ENCODE measurements around the gene IQCH. TPM values are rescaled to one million over a fixed set of nuclear protein-coding genes. Genes with fewer than 3 reads are reported as not detected.

The IQCH gene
- total and polyA plus RNA-seq, 9 of the 15 experiments (the other 6 are each of a cell fraction or from before 2014, with no cell fraction given): 1.8 to 3.9 (median 2.7) TPM

DNA sequence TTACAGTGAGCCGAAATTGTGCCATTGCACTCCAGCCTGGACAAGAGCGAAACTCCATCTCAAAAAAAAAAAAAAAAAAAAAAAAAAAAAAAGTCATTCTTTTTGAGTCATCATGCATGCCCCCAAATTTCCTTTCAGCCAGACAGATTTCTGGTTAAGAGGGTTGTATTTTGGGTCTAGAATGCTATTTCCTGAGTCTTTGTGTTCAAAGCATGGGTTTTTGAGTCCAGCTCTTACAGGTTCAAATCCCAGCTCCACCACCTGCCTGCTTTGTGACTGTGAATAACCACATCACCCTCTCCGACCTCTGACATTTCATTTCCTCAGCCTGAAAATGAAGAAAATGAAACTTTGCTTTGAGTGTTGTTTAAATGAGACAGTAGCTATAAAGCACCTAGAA, 257.0 kb downstream of the IQCH start:
- Histone ChIP-seq H3K9ac (ENCODE audit: insufficient read depth in 1 of 2, low read depth in 2 of 2, low read length in 2 of 2) (no peak overlapping the region), H3K27ac (ENCODE audit: extremely low read depth, low read depth, low read length) (no peak overlapping the region), H3K4me3 (no peak overlapping the region), H3K9me3 (replicated peaks; ENCODE audit: control insufficient read depth, insufficient read depth, low read depth, low read length) (no peaks in the 10 kb centered on the region), H3K79me2 (ENCODE audit: control insufficient read depth, insufficient read depth, low read length) (no peaks in the 10 kb centered on the region), H3K9me1 (ENCODE audit: control insufficient read depth, insufficient read depth, low read length) (no peaks in the 10 kb centered on the region), H3K36me3 (ENCODE audit: control insufficient read depth, insufficient read depth, low read length) (no peaks in the 10 kb centered on the region), H3K4me2 (ENCODE audit: insufficient read depth, low read length) (no peak overlapping the region), H2AFZ (ENCODE audit: low read depth, low read length) (no peak overlapping the region), H4K20me1 (replicated peaks; ENCODE audit: control insufficient read depth, insufficient read depth, low read length) (no peaks in the 10 kb centered on the region), H3K27me3 (ENCODE audit: control insufficient read depth in 2 of 2, insufficient read depth in 2 of 2, low read length in 2 of 2) (no peaks in the 10 kb centered on the region), H3K4me1 (replicated peaks in 1 of 2; ENCODE audit: control insufficient read depth in 2 of 2, insufficient read depth in 2 of 2, low read length in 2 of 2) (peaks cover 3 to 10% of the 10 kb centered on the region in 2 experiments; a peak in 2 of 5 replicates)
- POLR2A ChIA-PET: interaction anchor here (1.0 kb wide), 1 partner anchor 10 kb away, joined by 3 read pairs; no protein-coding TSS in a partner anchor
- 73% methylated on average over 3 of the region's 3 CpGs for WGBS (ENCODE audit: insufficient coverage, low coverage, missing lambda C conversion rate)
- TF ChIP-seq BRD4 (IDR thresholded peaks at IDR 0.05) (no peak), ZNF12 (CRISPR knock-in tag; IDR thresholded peaks at IDR 0.05) (no peak), KLF1 (tag; IDR thresholded peaks at IDR 0.05) (no peak), SREBF1 (IDR thresholded peaks at IDR 0.05; ENCODE audit: borderline replicate concordance, low read depth, low read length) (no peak), XRCC5 (IDR thresholded peaks at IDR 0.05; ENCODE audit: low read depth, low read length) (no peak), ZNF232 (CRISPR knock-in tag; IDR thresholded peaks at IDR 0.05) (no peak), HMGN3 (IDR thresholded peaks at IDR 0.05; ENCODE audit: borderline replicate concordance, extremely low read depth, insufficient read length, low read depth, low read length) (no peak), XRCC4 (IDR thresholded peaks at IDR 0.05; ENCODE audit: extremely low read depth, insufficient read depth, insufficient read length) (no peak)
- TF ChIP-seq, protein P1, sequence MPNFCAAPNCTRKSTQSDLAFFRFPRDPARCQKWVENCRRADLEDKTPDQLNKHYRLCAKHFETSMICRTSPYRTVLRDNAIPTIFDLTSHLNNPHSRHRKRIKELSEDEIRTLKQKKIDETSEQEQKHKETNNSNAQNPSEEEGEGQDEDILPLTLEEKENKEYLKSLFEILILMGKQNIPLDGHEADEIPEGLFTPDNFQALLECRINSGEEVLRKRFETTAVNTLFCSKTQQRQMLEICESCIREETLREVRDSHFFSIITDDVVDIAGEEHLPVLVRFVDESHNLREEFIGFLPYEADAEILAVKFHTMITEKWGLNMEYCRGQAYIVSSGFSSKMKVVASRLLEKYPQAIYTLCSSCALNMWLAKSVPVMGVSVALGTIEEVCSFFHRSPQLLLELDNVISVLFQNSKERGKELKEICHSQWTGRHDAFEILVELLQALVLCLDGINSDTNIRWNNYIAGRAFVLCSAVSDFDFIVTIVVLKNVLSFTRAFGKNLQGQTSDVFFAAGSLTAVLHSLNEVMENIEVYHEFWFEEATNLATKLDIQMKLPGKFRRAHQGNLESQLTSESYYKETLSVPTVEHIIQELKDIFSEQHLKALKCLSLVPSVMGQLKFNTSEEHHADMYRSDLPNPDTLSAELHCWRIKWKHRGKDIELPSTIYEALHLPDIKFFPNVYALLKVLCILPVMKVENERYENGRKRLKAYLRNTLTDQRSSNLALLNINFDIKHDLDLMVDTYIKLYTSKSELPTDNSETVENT (CRISPR knock-in tag; IDR thresholded peaks at IDR 0.05): no peak
- TF ChIP-seq, protein P2, sequence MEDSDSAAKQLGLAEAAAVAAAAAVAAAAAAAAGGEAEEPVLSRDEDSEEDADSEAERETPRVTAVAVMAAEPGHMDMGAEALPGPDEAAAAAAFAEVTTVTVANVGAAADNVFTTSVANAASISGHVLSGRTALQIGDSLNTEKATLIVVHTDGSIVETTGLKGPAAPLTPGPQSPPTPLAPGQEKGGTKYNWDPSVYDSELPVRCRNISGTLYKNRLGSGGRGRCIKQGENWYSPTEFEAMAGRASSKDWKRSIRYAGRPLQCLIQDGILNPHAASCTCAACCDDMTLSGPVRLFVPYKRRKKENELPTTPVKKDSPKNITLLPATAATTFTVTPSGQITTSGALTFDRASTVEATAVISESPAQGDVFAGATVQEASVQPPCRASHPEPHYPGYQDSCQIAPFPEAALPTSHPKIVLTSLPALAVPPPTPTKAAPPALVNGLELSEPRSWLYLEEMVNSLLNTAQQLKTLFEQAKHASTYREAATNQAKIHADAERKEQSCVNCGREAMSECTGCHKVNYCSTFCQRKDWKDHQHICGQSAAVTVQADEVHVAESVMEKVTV (CRISPR knock-in tag; IDR thresholded peaks at IDR 0.05): no peak
- CTCF ChIA-PET (ENCODE audit: low intra/inter-chr PET ratio): no interaction called here
- no peak for DNase-seq (ENCODE audit: extremely low read depth in 1 of 4, low spot score in 3 of 4)
- in situ Hi-C loops (cut with MboI) (no loop called here), intact Hi-C loops (cut with micrococcal nuclease) (no loop called here)
- BruUV-seq (replicated peaks): no TSS peak
- no peak for ATAC-seq
- FAIRE-seq: no peak

Data from K562 (cell line).